Tibial nerve (tissue), 4 donors: ENCODE measurements around the gene CARS2.

Source experiments
- EP300 ChIP-seq, 2 donors: sonication (generic); formaldehyde crosslinking; IDR thresholded peaks; one replicate each; pipeline ENCODE4 v1.6.1; 2017; ENCODE audit warnings: antibody characterized with exemption in 2 of 2, mild to moderate bottlenecking in 1 of 2
- POLR2A ChIP-seq, 2 donors: fragments of 450-650 bp; IDR thresholded peaks; one replicate each; pipeline ENCODE4 v1.6.1; 2017; ENCODE audit warnings: antibody characterized with exemption in 2 of 2, mild to moderate bottlenecking in 2 of 2, moderate library complexity in 2 of 2
- TF ChIP-seq, protein P1 (sequence below), 5 experiments: fragments of 200-600 bp in 3 of 5; fragments of 450-650 bp in 2 of 5; sonication (generic) in 3 of 5; IDR thresholded peaks; one replicate each; pipeline ENCODE4 v1.5.1; 2016 to 2019; ENCODE audit warnings: antibody characterized with exemption in 5 of 5, mild to moderate bottlenecking in 3 of 5, moderate library complexity in 2 of 5

DNA sequence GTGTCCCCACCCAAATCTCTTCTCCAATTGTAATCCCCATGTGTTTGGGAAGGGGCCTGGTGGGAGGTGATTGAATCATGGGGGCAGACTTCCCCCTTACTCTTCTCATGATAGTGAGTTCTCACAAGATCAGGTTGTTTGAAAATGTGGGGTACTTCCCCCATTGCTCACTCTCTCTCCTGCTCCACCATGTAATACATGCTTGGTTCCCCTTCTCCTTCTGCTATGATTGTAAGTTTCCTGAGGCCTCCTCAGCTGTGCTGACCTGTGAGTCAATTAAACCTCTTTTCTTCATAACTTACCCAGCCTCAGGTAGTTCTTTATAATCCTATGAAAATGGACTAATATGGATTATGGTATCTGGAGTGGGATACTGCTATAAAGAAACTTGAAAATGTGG, 31.6 kb upstream of the CARS2 start:
- no peak for TF ChIP-seq POLR2A (IDR thresholded peaks at IDR 0.05)
- TF ChIP-seq, protein P1, sequence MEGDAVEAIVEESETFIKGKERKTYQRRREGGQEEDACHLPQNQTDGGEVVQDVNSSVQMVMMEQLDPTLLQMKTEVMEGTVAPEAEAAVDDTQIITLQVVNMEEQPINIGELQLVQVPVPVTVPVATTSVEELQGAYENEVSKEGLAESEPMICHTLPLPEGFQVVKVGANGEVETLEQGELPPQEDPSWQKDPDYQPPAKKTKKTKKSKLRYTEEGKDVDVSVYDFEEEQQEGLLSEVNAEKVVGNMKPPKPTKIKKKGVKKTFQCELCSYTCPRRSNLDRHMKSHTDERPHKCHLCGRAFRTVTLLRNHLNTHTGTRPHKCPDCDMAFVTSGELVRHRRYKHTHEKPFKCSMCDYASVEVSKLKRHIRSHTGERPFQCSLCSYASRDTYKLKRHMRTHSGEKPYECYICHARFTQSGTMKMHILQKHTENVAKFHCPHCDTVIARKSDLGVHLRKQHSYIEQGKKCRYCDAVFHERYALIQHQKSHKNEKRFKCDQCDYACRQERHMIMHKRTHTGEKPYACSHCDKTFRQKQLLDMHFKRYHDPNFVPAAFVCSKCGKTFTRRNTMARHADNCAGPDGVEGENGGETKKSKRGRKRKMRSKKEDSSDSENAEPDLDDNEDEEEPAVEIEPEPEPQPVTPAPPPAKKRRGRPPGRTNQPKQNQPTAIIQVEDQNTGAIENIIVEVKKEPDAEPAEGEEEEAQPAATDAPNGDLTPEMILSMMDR (IDR thresholded peaks at IDR 0.05) = no peak
- TF ChIP-seq EP300 (IDR thresholded peaks at IDR 0.05) = no peak
